ENCODE results near the gene BATF3.
"Not testable (repeated sequence)": the region's sequence is repeated elsewhere in the genome, so short reads cannot be mapped to it uniquely, and the experiment has no call there.

Gene BATF3

DNA sequence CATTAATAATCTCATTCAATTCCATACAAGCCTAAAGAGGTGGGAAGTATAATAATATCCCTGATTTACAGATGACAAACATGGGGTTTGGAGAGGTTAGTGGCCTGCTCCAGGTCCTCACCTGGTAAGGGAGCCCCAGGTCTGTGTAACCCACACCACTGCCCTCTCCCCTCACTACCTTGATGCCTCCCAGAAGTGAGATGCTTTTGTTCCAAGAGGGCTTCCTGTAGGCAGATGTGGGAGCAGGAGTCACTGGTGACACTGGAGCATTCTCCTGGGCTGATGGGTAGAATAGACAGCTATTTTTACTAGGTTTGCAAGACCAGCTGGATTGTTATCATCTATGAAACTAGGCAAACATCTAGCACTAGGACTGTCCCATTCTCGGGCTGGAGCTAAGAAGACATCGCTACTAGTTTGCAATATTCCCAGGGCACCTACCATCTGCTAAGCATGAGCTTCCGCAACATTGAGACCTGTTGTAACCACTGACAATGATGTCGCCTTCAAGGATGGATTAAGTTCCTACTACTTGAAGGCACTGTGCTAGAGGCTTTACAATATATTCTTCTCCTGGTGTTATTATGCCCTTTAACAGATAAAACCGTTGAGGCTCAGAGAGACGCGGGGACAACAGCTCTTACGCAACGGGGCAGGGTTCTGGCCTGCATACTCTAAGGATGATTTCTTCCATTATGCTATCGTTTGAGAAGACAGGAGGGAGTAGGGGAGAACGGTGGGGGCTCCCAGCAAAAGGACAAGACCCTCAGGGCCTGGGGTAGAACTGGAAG, 35.0 kb downstream of the BATF3 start:
- DNase-seq (ENCODE audit: low read depth in 2 of 2, low spot score in 1 of 2): no peak

DNA sequence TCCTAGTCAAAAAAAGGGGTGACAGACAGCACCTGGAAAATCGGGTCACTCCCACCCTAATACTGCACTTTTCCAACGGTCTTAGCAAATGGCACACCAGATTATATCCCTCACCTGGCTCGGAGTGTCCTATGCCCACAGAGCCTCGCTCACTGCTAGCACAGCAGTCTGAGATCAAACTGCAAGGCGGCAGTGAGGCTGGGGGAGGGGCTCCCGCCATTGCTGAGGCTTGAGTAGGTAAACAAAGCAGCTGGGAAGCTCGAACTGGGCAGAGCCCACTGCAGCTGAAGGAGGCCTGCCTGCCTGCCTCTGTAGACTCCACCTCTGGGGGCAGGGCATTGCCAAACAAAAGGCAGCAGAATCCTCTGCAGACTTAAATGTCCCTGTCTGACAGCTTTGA, 41.4 kb downstream of the BATF3 start:
- DNase-seq (ENCODE audit: low read depth in 2 of 2, low spot score in 1 of 2): not testable (repeated sequence)

DNA sequence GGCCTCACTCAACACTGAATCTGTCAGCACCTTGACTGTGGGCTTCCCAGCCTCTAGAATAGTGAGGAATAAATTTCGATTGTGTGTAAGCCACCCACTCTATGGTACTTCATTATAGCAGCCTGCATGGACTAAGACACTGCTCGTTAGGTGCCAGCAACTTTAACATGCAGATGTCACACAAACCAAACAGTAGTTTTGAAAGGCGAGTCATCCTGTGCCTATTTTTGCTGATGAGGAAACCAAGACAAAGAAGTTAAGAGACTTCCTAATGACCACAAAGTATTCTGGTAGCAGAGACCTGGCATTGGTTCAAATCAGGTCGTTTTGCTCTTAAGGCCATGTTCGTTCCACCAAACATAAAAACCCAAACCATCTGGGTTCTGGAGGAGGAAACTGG, 42.9 kb downstream of the BATF3 start:
- no peak for DNase-seq (ENCODE audit: low read depth in 2 of 2, low spot score in 1 of 2)

DNA sequence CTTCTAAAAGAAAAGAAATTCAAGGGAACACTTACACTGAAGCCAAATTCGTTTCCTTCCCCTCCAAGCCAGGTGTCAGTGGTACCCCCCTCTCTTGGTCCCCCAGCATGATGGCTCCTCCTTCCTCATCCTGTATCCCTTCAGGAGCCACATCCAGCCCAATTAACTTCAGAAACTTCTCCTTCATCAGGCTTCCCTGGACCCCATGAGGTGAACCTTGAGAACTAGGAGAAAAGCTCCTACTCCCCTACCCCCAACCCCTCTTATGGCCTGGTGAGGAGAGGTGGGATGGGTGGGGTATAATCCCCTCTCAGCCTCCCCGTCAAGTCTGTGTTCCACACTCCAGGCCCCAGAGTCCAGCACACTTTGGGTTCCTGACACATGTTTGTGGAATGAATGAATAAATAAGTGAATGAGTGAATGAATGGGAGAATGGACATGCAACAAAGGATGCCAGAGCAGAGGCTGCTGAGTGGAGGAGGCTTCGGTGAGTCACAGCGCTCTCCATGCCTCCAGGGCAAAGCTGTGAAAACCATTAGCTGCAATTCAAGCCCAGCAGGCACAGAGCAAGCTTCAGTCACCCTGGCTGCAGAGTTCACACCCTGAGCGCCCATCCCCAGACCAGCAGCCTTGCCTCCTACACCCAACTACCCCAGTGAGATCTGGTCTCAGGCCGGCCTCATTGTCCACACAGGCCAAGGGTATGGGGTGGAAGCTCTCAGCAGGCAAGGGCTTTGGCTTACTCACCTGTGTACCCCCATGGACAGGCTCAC, 43.8 kb downstream of the BATF3 start:
- no peak for DNase-seq (ENCODE audit: low read depth in 2 of 2, low spot score in 1 of 2)

DNA sequence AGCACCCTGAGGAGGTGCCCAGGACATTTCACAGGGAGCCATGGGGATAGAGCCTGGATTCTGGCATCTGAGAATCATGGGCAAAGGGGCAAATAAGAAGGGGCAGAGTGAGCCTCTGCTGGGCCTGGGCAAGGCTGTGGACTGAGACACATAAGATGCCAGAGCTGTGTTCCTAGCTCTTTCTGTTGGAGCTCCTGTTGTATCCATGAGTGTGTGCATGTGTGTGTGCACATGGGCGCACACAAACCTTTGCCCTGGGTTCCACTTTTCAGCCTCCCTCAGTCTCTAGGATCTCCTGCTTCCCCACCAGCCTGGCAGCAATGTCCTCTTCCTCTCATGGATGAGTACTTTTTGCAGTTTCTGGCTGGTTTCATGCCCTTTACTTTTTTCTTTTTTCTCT, 47.0 kb downstream of the BATF3 start:
- no peak for DNase-seq (ENCODE audit: low read depth in 2 of 2, low spot score in 1 of 2)

DNA sequence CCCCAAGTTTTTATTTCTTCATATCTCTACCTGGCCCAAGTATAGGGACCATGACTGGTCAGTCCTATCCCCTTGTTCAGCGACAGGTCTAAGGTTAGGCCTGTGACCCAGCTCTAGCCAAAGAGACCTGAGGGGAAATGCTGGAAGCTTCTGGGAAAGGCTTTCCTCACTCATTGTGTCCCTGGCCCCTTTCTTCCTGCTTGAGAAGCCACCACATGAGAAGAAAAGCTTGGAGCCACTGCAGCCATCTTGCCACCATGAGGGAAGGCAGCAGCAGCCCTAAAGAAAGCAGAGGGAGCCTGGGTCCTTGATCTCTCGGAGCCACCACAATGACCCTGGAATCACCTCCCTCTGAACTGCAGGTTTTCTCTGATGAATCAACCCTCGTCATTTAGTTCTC, 47.7 kb downstream of the BATF3 start:
- no peak for DNase-seq (ENCODE audit: low read depth in 2 of 2, low spot score in 1 of 2)

DNA sequence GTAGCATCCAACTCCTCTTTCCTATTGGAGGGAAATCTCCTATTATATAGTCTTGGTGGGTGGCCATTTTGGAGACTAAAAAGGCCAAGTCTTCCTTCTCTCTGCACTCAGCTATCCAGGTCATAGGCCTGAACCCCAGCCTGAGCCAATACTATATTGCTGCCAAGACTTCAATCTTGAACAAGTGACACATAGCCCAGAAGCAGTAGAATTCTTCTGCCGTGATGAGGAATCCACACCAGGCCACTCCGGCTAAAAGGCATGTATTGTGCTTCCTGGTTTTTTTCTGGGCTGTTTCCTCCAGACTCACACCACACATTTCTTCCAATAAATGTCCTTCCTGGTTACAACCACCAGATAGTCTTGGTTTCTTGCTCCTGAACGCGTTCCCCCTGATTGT, 48.1 kb downstream of the BATF3 start:
- DNase-seq (ENCODE audit: low read depth in 2 of 2, low spot score in 1 of 2): no peak

DNA sequence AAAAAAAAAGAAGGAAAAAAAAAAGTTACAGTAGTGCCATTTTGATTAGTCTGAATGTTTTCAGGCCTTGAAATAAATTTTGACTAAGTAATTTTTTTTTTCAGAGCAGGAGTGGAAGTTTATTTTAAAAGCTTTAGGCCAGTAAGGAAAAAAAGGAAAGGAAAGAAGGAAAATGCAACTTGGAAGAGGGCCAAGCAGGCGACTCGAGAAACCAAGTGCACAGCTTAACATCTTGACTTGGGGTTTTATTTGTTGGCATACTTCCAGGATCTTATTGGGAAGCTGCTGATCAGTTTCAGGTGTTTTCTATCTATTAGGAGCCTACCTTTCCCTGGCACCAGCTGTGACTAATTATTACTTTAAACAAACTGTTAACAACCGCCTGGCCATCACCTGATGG, 49.4 kb downstream of the BATF3 start:
- no peak for DNase-seq (ENCODE audit: low read depth in 2 of 2, low spot score in 1 of 2)

DNA sequence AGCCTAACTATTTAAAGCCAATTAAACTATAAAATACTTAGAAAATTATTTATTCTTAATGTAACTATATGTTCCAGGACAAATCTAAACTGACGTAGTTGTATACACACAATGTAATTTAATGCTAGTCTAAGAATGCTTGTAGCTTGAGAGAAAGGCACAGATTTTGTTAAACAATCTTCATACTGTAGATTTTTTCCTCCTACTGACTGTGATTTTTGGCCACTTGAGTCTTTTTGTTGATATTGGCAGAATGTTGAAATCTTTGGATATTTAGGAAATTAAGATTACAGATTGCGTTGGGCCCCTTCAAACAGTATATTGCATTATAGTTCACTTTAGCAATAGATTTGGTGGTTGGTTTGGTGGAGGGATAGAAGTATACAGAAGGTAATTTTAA, 50.6 kb downstream of the BATF3 start:
- DNase-seq (ENCODE audit: low read depth in 2 of 2, low spot score in 1 of 2): no peak

DNA sequence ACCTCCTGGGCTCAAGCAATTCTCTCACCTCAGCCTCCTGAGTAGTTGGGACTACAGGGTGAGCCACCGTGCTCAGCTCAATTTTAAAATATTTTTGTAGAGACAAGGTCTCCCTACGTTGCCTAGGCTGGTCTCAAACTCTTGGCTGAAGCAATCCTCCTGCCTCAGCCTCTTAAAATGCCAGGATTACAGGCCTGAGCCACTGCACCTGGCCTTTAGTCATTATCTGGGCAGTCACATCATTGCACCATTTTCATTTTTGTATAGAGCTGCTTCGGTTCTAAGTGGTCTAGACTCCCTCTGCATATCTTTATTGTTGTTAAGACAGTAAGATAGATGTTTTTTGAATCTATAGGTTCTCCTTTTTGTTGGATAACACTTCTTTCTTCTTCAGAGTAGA, 51.2 kb downstream of the BATF3 start:
- DNase-seq (ENCODE audit: low read depth in 2 of 2, low spot score in 1 of 2): no peak

DNA sequence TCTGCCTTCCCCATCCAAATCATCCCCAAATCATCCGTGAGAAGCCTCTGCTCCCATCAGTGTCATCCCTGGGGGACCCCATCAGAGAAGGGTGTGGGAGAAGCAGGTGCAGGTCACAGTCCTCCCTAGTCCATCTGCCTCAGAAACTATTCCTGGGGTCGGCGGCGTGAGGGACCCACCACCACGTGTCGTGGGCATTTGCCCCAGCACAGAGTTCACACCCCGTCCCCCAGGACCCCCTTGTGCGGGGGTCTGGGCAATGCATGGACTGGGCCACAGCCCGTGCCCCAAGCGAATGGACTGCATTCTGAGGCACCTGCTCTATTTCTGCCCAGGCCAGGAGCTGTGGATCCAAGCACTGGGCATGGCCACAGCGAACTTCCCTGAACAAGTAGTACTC, 52.6 kb downstream of the BATF3 start:
- DNase-seq (ENCODE audit: low read depth in 2 of 2, low spot score in 1 of 2): no peak

DNA sequence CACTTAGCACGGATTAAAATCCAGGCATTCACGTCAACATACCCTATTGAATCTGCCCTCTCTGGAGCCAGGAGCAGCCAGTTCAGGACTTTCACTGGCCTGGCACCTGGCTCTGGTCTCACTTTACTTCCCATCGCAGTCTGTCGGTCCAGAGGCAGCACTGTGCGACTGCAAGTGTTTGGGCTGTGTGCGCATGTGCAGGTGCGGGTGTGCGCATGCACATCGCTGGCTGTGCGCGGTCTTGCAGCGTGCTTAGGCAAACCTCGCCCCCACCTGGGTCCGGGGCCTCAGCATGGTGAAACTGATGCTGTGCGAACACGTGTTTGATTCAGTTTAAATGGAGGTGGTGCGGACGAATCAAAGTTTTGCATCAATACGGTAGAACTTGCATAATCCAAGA, 53.1 kb downstream of the BATF3 start:
- no peak for DNase-seq (ENCODE audit: low read depth in 2 of 2, low spot score in 1 of 2)

DNA sequence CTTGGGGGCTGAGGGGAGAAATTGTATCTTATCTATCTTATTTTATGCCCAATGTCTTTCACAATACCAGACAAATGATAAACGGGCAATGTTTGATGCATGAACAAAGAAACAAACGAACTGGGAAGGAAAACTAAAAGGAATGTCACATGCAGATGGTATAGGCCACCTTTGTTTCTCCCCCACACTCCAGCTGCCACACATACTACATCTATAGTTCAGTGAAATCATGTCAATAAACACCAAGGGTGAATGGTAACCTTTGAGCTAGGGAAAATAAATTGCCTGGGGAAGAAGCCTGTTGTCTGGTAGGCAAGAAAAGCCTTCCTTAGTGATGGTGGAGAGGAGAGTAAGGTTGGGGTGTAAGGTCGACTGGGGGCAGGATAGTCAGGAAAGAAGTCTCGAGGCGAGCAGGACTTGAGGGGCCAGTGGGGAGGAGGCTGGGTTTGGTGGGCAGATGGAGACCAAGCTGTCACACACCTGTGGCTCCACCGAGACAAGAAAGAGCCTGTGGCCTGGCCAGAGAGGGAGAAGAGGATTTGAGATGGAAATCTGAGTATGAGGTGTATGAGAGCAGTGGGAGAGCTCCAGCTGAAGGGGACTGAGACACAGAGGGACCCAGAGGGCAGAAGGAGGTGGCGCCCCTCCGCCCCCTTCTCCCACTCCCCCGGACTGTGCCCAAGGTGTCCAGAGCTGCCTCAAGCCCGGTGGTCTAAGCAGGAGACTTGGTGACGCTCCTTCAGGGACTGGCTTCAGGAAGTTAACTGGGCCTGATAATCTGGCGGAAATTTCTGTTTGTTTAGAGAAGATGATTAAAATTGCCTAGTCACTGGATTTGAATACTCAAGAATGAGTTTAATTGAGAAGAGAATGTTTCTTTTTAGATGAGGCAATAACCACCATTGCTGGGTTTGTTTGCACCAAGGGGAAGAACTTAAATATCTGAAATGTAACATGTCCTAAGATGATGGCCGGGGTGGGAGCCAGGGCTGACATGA, 53.8 kb downstream of the BATF3 start:
- DNase-seq (ENCODE audit: low read depth in 2 of 2, low spot score in 1 of 2): no peak

DNA sequence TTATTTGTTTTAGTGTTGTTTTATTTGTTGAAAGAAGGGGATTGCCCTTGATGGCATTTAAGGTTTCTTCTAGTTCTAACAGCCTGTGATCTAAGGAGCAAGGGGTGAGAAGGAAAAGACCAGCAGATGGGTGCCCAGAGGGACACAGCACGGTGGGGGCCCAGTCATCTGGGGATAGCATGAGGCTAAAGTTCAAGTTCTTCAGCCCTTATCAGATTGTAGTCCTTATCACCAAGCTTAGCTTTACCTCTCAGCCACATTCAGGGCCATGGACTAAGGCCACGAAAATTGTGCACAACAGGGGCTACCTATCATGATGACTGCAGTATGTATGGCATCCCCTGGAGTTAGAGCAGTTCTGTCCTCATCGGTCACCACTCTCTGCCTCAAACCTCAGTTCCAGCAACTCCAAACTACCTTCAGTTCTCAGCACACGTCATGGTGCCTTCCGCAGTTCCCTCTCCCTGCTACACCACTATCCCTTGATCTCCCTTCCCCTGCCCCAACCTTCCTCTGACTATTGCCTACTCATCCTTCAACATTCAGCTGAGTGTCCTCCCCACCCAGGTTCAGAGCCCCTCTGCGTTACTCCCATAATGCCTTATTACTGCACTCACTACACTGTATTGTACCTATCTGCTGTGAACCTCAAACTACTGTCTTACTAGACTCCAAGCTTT, 54.6 kb downstream of the BATF3 start:
- no peak for DNase-seq (ENCODE audit: low read depth in 2 of 2, low spot score in 1 of 2)

DNA sequence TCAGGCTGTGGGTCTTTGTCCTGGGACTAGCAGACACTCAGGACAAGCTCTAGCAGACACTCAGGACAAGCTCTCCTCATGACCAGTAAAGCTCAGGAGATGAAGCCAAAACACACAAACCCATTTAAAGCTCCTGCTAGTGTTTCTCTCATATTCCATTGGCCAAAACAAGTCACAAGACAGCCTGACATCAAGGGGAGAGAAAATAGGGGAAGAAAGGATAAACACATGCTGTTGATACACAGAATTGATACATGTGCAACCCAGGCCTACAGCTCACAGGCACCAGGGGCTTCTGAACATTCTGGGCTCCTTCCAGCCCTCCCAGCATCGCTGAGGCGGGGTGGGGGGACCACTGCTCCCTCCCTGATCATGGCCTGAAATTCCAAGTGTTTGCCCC, 55.8 kb downstream of the BATF3 start:
- DNase-seq (ENCODE audit: low read depth in 2 of 2, low spot score in 1 of 2): no peak

DNA sequence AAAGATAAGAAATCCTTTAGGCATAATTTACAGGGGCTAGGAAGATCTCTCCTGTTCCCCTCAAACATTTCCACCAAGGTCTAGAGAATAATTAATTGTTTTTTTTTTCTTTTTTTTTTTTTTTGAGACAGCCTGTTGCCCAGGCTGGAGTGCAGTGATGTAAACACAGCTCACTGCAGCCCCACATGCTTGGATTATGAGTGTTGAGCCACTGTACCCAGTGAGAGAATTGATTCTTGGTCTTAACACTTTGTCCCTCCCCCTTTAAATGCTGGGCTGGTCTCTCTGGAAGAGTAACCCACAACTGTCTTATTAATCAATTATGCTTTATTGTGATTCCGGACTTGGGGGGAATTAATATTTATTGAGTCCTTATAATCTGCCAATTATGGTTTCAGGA, 57.7 kb downstream of the BATF3 start:
- DNase-seq (ENCODE audit: low read depth in 2 of 2, low spot score in 1 of 2): no peak

DNA sequence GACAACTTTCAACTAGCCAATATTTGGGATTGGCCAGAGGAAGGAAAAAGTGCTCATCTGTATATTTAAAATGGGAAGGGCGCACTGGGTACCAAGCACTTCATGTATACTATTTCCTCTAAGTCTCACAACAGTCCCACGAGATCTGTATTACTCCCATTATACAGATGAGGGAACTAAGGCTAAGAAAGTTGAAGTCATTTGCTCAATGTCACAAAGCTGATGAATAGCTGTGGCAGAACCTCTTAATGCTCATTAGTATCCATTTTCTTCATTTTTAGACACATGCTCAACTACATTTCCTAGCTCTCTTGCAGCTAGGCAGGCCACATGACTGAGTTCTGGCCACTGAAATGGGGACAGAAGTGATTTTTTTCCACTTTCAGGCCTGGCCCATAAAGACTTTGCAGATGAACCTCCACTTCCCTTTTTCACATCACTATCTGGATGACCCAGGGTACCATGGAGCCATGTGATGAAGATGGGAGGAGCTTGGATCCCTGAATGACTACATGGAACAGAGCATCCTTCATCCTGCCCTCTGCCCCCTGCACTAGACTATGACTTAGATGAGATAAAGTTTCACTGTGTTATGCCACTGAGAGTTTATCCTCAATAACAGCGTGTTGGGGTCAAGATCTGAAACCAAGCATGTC, 59.3 kb downstream of the BATF3 start:
- DNase-seq (ENCODE audit: low read depth in 2 of 2, low spot score in 1 of 2): no peak

DNA sequence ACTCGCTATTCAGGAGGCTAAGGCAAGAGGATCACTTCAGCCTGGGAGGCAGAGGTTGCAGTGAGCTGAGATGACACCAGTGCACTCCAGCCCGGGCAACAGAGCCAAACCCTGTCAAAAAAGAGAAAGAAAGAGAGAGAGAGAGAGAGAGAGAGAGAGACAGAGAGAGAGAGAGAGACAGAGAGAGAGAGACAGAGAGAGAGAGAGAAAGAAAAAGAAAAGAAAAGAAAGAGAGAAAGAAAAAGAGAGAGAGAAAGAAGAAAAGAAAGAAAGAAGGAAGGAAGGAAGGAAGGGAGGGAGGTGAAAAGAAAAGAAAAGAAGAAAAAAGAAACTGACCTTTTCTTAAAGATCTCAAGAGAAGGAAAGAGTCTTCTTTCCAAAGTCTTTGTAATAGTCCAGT, 60.1 kb downstream of the BATF3 start:
- DNase-seq (ENCODE audit: low read depth in 2 of 2, low spot score in 1 of 2): not testable (repeated sequence)

DNA sequence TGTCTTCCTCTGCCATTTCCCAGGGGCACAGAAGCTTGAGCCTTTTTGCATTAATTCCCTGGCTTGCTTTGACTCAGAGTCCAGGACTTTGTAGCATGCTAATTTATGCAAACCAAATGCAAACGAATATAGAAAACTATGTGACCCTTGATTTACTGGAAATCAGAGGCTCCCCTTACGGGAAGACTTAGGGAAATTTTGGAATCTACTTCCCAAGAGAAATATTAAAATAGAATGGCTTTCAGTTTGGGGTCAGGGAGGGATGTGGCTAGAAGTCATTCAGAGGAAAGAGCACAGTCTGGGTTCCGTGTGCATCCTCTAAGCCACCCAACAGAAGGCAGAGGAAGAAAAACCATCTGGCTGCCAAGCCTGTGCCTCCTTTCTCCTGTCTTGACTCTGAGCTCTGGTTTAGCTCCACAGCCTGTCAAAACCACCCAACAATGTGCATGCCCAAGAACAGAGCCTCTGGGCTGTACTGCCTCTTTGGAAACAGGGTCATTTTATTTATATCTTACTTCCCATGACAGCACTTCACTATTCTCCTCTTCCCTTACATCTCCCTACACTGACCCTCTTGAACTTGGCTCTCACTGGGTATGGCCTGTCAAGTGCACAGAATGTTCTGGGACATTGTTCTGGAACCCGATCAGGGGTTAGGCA, 61.0 kb downstream of the BATF3 start:
- no peak for DNase-seq (ENCODE audit: low read depth in 2 of 2, low spot score in 1 of 2)

DNA sequence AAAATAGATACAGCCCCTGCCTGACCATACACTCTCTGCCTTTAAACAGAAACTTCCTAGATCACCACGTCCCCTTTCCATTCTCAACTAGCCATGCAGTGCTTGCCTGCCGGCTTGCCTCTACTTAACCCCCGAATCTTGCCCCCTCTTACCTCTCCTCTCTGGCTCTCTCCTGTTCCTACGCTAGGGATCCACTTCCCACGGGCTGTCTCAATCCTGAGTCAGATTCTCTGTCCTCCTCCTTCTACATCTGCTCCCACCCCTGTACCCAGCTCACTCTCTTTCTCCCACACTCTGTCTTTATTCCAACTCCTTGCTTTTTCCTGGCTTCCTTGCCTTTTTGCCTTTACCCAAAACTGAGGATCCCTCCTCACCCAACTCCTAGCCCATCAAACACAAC, 61.7 kb downstream of the BATF3 start:
- no peak for DNase-seq (ENCODE audit: low read depth in 2 of 2, low spot score in 1 of 2)

Data from stimulated activated CD8-positive, alpha-beta memory T cell treated with anti-CD3 and anti-CD28 coated beads, Interleukin-4, amount 100 ng/mL, for 4 hours (primary cell).